ENCODE measurements around the gene ZNF530. TPM values are rescaled to one million over a fixed set of nuclear protein-coding genes. Genes with fewer than 3 reads are reported as not detected.

The ZNF530 gene
- total RNA-seq, 1 donor = 4.7 TPM

GRCh38 chr19:57653689-57654088 lies 54.0 kb downstream of the ZNF530 start:
- H3K4me1 ChIP-seq (ENCODE audit: insufficient read depth, low read length) = no peaks in the 10 kb centered on the region
- H3K27ac ChIP-seq (ENCODE audit: low read depth, low read length) = no peak overlapping the region
- H3K9me3 ChIP-seq (ENCODE audit: low read depth, low read length) = no peaks in the 10 kb centered on the region
- H3K4me3 ChIP-seq (ENCODE audit: insufficient read depth, low read length) = no peak overlapping the region
- no peaks in the 10 kb centered on the region for H3K27me3 ChIP-seq (ENCODE audit: insufficient read depth, low read length)
- H3K4me2 ChIP-seq (ENCODE audit: insufficient read depth, low read length) = no peak overlapping the region
- H3K36me3 ChIP-seq (ENCODE audit: insufficient read depth, low read length) = no peaks in the 10 kb centered on the region
- TF ChIP-seq CTCF (IDR thresholded peaks at IDR 0.05; ENCODE audit: extremely low read depth, low read depth, low read length) = no peak
- H2AFZ ChIP-seq (ENCODE audit: low read length) = no peak overlapping the region
- DNase-seq (ENCODE audit: insufficient read length, low spot score, missing footprints) = no peak
- H3K79me2 ChIP-seq (ENCODE audit: insufficient read depth, low read length) = no peaks in the 10 kb centered on the region
- no peaks in the 10 kb centered on the region for H4K20me1 ChIP-seq (ENCODE audit: insufficient read depth, low read length)

GRCh38 chr19:57655443-57655842 lies 55.8 kb downstream of the ZNF530 start:
- Histone ChIP-seq H3K9me3 (ENCODE audit: low read depth, low read length) (no peaks in the 10 kb centered on the region), H3K27me3 (ENCODE audit: insufficient read depth, low read length) (no peaks in the 10 kb centered on the region), H2AFZ (ENCODE audit: low read length) (no peak overlapping the region), H3K4me1 (ENCODE audit: insufficient read depth, low read length) (no peaks in the 10 kb centered on the region), H3K79me2 (ENCODE audit: insufficient read depth, low read length) (no peaks in the 10 kb centered on the region), H3K27ac (ENCODE audit: low read depth, low read length) (no peak overlapping the region), H3K36me3 (ENCODE audit: insufficient read depth, low read length) (no peaks in the 10 kb centered on the region), H3K4me2 (ENCODE audit: insufficient read depth, low read length) (no peak overlapping the region), H4K20me1 (ENCODE audit: insufficient read depth, low read length) (no peaks in the 10 kb centered on the region), H3K4me3 (ENCODE audit: insufficient read depth, low read length) (no peak overlapping the region)
- no peak for TF ChIP-seq CTCF (IDR thresholded peaks at IDR 0.05; ENCODE audit: extremely low read depth, low read depth, low read length)
- no peak for DNase-seq (ENCODE audit: insufficient read length, low spot score, missing footprints)

GRCh38 chr19:57656346-57656745 lies 56.7 kb downstream of the ZNF530 start:
- Histone ChIP-seq H3K79me2 (ENCODE audit: insufficient read depth, low read length) (no peaks in the 10 kb centered on the region), H4K20me1 (ENCODE audit: insufficient read depth, low read length) (no peaks in the 10 kb centered on the region), H3K27me3 (ENCODE audit: insufficient read depth, low read length) (no peaks in the 10 kb centered on the region), H3K4me3 (ENCODE audit: insufficient read depth, low read length) (no peak overlapping the region), H3K4me1 (ENCODE audit: insufficient read depth, low read length) (no peaks in the 10 kb centered on the region), H2AFZ (ENCODE audit: low read length) (no peak overlapping the region), H3K27ac (ENCODE audit: low read depth, low read length) (no peak overlapping the region), H3K36me3 (ENCODE audit: insufficient read depth, low read length) (no peaks in the 10 kb centered on the region), H3K4me2 (ENCODE audit: insufficient read depth, low read length) (no peak overlapping the region), H3K9me3 (ENCODE audit: low read depth, low read length) (no peaks in the 10 kb centered on the region)
- no peak for DNase-seq (ENCODE audit: insufficient read length, low spot score, missing footprints)
- TF ChIP-seq CTCF (IDR thresholded peaks at IDR 0.05; ENCODE audit: extremely low read depth, low read depth, low read length) = no peak

Other genes starting within 250 kb of the ZNF530 start
- 10.6 and 11.6 TPM in 2 replicates for gene ZNF304, start 248.6 kb upstream of the ZNF530 start, total RNA-seq
- 12.3 and 13.0 TPM in 2 replicates for gene TRAPPC2B, start 236.3 kb upstream of the ZNF530 start, total RNA-seq
- 3.5 and 5.1 TPM in 2 replicates for gene ZNF547, start 236.3 kb upstream of the ZNF530 start, total RNA-seq
- 23.6 and 27.9 TPM in 2 replicates for gene ZNF548, start 210.0 kb upstream of the ZNF530 start, total RNA-seq
- 12.7 and 15.6 TPM in 2 replicates for gene ZNF17, start 188.7 kb upstream of the ZNF530 start, total RNA-seq
- gene ZNF749, start 164.6 kb upstream of the ZNF530 start, total RNA-seq = 5.6 and 8.7 TPM in 2 replicates
- 0.29 and 0.72 TPM in 2 replicates for gene VN1R1, start 142.7 kb upstream of the ZNF530 start, total RNA-seq
- 19.2 and 22.1 TPM in 2 replicates for gene ZNF772, start 122.3 kb upstream of the ZNF530 start, total RNA-seq
- gene ZNF419, start 112.1 kb upstream of the ZNF530 start, total RNA-seq = 18.3 and 19.9 TPM in 2 replicates
- 23.6 and 30.0 TPM in 2 replicates for gene ZNF773, start 99.9 kb upstream of the ZNF530 start, total RNA-seq
- 5.8 and 6.5 TPM in 2 replicates for gene ZNF549, start 72.5 kb upstream of the ZNF530 start, total RNA-seq
- gene ZNF550, start 40.0 kb upstream of the ZNF530 start, total RNA-seq = 6.5 and 7.2 TPM in 2 replicates
- 4.3 and 6.2 TPM in 2 replicates for gene ZNF416, start 21.0 kb upstream of the ZNF530 start, total RNA-seq
- 11.2 and 11.6 TPM in 2 replicates for gene ZIK1, start 15.7 kb upstream of the ZNF530 start, total RNA-seq
- 18.5 and 22.1 TPM in 2 replicates for gene ZNF134, start 14.4 kb downstream of the ZNF530 start, total RNA-seq
- gene ZNF211, start 33.3 kb downstream of the ZNF530 start, total RNA-seq = 9.4 and 10.9 TPM in 2 replicates
- under 0.01 and 0.36 TPM in 2 replicates for gene ZSCAN4, start 69.0 kb downstream of the ZNF530 start, total RNA-seq
- gene ZNF551, start 82.1 kb downstream of the ZNF530 start, total RNA-seq = 8.3 and 9.8 TPM in 2 replicates
- gene ZNF154, start 109.3 kb downstream of the ZNF530 start, total RNA-seq = 6.8 and 7.6 TPM in 2 replicates
- 11.2 TPM in 2 replicates for gene ZNF671, start 127.7 kb downstream of the ZNF530 start, total RNA-seq
- 15.9 and 16.3 TPM in 2 replicates for gene ZNF776, start 146.9 kb downstream of the ZNF530 start, total RNA-seq
- 19.5 and 21.5 TPM in 2 replicates for gene ZNF586, start 169.8 kb downstream of the ZNF530 start, total RNA-seq
- 5.8 and 5.9 TPM in 2 replicates for gene ZNF552, start 215.0 kb downstream of the ZNF530 start, total RNA-seq
- gene ZNF587B, start 230.4 kb downstream of the ZNF530 start, total RNA-seq = 21.2 and 24.2 TPM in 2 replicates
- gene ZNF587, start 250.0 kb downstream of the ZNF530 start, total RNA-seq = 21.8 and 26.4 TPM in 2 replicates

All from osteoblast (primary cell).